Neural crest cell (in vitro differentiated cells): ENCODE results near the gene FBF1. TPM values are rescaled to one million over a fixed set of nuclear protein-coding genes. Genes with fewer than 3 reads are reported as not detected.
"Not testable (repeated sequence)": the region's sequence is repeated elsewhere in the genome, so short reads cannot be mapped to it uniquely, and the experiment has no call there.

Experiments used
- DNase-seq: peaks from one replicate; pipeline ENCODE4 v3.0.0; 2021; ENCODE audit warnings: low read depth, mixed read lengths, low spot score
- H3K27ac Mint-ChIP-seq: one replicate; pipeline ENCODE4 v1.8.0; 2021; ENCODE audit warnings: mild to moderate bottlenecking, mixed read lengths; ENCODE audit not compliant: unreplicated experiment
- H3K27me3 Mint-ChIP-seq: 2 replicates; pipeline ENCODE4 v1.8.0; 2021; ENCODE audit warnings: low read depth, mild to moderate bottlenecking, mixed read lengths
- H3K36me3 Mint-ChIP-seq: 2 replicates; pipeline ENCODE4 v1.8.0; 2021; ENCODE audit warnings: low read depth, mild to moderate bottlenecking, mixed read lengths
- H3K4me1 Mint-ChIP-seq: 2 replicates; pipeline ENCODE4 v1.8.0; 2021; ENCODE audit warnings: mixed read lengths
- H3K4me3 Mint-ChIP-seq: one replicate; pipeline ENCODE4 v1.8.0; 2021; ENCODE audit warnings: mild to moderate bottlenecking, mixed read lengths
- H3K9me3 Mint-ChIP-seq: 2 replicates; pipeline ENCODE4 v1.8.0; 2021; ENCODE audit warnings: mixed read lengths
- CTCF ChIP-seq: fragments of 200-600 bp; sonication (generic); conservative IDR thresholded peaks from 2 replicates; pipeline ENCODE4 v1.5.0; 2021; ENCODE audit warnings: antibody characterized with exemption, mild to moderate bottlenecking
- total RNA-seq: library from RNA; stranded (reverse); gene quantifications from 2 replicates; pipeline ENCODE4 v1.2.1, GENCODE V29; 2021

FBF1 gene
- total RNA-seq, 1 donor from 2014 or later = 25.9 TPM

GRCh38 chr17:75970626-75971025 lies 29.8 kb upstream of the FBF1 start:
- H3K36me3 Mint-ChIP-seq = peaks cover 7% of the 10 kb centered on the region
- H3K27ac Mint-ChIP-seq = no peak overlapping the region

GRCh38 chr17:75970011-75970523 lies 29.2 kb upstream of the FBF1 start:
- TF ChIP-seq CTCF = no peak
- no peak overlapping the region for H3K4me3 Mint-ChIP-seq
- no peaks in the 10 kb centered on the region for H3K9me3 Mint-ChIP-seq
- no peak for DNase-seq
- H3K27ac Mint-ChIP-seq = no peak overlapping the region
- peaks cover 7% of the 10 kb centered on the region for H3K4me1 Mint-ChIP-seq
- no peaks in the 10 kb centered on the region for H3K27me3 Mint-ChIP-seq
- peaks cover 7% of the 10 kb centered on the region for H3K36me3 Mint-ChIP-seq

More at GRCh38 chr17:75970626-75971025, 29.8 kb upstream of the FBF1 start:
- TF ChIP-seq CTCF = no peak
- H3K9me3 Mint-ChIP-seq = no peaks in the 10 kb centered on the region
- DNase-seq = no peak
- H3K4me1 Mint-ChIP-seq = peaks cover 9% of the 10 kb centered on the region
- H3K4me3 Mint-ChIP-seq = no peak overlapping the region
- no peaks in the 10 kb centered on the region for H3K27me3 Mint-ChIP-seq

DNA sequence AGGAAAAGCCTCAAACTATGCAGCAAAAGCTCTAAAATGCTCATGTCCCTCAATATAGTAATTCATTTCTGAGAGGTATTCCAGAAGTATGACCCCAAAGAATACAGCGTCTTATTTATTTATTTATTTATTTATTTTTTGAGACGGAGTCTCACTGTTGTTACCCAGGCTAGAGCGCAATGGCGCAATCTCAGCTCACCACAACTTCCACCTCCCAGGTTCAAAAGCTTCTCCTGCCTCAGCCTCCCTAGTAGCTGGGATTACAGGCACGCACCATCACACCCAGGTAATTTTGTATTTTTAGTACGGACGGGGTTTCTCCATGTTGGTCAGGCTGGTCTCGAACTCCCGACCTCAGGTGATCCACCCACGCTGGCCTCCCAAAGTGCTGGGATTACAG lies 28.2 kb upstream of the FBF1 start:
- not testable (repeated sequence) for H3K4me3 Mint-ChIP-seq, H3K9me3 Mint-ChIP-seq, H3K27me3 Mint-ChIP-seq, H3K4me1 Mint-ChIP-seq, H3K36me3 Mint-ChIP-seq, DNase-seq, H3K27ac Mint-ChIP-seq

- Mint-ChIP-seq H3K36me3 (no peaks in the 10 kb centered on the region), H3K27me3 (no peaks in the 10 kb centered on the region), H3K4me1 (no peaks in the 10 kb centered on the region), H3K4me3 (no peak overlapping the region), H3K9me3 (no peaks in the 10 kb centered on the region), H3K27ac (no peak overlapping the region)
- no peak for TF ChIP-seq CTCF
- DNase-seq = no peak
Observed at GRCh38 chr17:75965468-75965867, 24.6 kb upstream of the FBF1 start.

- Mint-ChIP-seq H3K9me3 (no peaks in the 10 kb centered on the region), H3K4me3 (no peak overlapping the region), H3K36me3 (peaks cover 3% of the 10 kb centered on the region), H3K4me1 (no peaks in the 10 kb centered on the region), H3K27ac (no peak overlapping the region), H3K27me3 (no peaks in the 10 kb centered on the region)
- TF ChIP-seq CTCF = no peak
- no peak for DNase-seq
Observed at GRCh38 chr17:75959839-75960511, 19.1 kb upstream of the FBF1 start.

DNA sequence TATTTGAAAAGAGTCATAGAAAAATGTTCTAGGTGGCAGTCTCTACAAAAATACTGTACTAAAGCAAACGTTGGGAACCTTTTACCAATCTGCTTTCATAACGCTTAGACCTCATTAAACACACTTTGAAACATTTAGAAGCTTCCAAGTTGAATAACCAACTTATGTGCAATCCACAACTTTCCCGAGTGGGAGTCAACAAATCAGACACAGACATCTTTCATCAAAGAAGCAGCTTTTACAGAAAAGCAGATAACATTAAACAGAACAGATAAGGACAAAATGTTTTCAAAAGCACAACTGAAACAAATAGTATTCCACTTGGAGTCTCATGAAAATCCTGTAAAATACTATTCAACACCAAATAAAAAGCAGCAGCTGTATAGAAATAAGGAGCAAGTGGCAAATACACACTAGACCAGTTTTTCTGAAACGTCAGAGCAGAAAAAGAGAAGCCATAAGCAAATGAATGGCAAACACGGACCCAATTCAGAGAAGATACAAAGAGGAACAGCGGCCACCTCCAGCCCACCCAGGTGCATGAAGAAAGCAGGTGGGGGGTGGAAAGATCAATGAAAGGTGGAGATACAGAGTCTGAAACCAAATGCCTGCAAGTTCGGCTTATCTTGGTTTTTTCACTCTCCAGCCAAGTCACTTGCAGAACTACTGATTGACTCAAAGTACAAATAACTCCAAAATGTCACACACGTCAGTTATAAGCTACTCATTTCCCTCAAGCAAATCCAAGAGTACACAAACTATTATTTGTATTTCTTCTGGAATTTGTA lies 18.4 kb upstream of the FBF1 start:
- Mint-ChIP-seq H3K36me3 (peaks cover 3% of the 10 kb centered on the region), H3K4me1 (no peaks in the 10 kb centered on the region), H3K27ac (no peak overlapping the region), H3K27me3 (no peaks in the 10 kb centered on the region), H3K4me3 (no peak overlapping the region), H3K9me3 (no peaks in the 10 kb centered on the region)
- no peak for DNase-seq
- no peak for TF ChIP-seq CTCF
